Activated CD8-positive, alpha-beta memory T cell treated with anti-CD3 and anti-CD28 coated beads, Interleukin-2, amount 50 U/mL, for 4 hours (primary cell): ENCODE data around the gene SLC25A39.
"Not testable (repeated sequence)": the region's sequence is repeated elsewhere in the genome, so short reads cannot be mapped to it uniquely, and the experiment has no call there.

ENCODE experiments used
- DNase-seq: peaks from one replicate; pipeline ENCODE4 v3.0.0-alpha.2; 2020

Gene SLC25A39

DNA sequence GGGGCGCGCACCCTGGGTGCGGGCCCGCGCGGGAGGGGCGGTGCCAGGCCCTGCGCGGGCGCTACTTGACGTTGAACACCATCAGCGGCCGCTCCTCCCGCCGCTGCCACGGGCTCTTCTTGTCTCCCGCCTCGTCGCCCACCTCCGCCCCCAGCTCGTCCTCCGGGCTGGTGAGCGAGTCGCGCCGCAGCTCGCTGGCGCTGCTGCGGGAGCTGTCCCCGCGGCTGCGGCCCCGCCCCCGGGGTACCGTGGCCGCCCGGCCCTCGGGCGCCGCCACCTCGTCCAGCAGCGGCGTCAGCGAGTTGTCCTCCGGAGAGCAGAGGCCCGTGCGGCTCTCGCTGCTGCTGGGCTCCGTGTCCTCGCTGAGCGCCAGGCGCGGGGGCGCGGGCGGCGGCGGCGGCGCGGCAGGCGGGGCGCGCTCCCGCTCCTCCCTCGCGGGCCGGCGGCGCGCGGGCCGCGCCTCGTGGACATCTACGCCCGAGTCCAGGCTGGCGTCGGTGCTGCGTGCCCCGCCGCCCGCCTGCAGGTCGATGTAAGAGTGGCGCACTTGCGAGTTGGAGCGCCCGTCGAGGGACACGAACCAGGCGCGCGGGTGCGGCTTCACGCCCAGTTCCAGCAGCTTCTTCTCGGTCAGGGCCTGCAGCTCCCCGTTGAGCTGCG is 29.2 kb upstream of the SLC25A39 start:
- DNase-seq: no peak

DNA sequence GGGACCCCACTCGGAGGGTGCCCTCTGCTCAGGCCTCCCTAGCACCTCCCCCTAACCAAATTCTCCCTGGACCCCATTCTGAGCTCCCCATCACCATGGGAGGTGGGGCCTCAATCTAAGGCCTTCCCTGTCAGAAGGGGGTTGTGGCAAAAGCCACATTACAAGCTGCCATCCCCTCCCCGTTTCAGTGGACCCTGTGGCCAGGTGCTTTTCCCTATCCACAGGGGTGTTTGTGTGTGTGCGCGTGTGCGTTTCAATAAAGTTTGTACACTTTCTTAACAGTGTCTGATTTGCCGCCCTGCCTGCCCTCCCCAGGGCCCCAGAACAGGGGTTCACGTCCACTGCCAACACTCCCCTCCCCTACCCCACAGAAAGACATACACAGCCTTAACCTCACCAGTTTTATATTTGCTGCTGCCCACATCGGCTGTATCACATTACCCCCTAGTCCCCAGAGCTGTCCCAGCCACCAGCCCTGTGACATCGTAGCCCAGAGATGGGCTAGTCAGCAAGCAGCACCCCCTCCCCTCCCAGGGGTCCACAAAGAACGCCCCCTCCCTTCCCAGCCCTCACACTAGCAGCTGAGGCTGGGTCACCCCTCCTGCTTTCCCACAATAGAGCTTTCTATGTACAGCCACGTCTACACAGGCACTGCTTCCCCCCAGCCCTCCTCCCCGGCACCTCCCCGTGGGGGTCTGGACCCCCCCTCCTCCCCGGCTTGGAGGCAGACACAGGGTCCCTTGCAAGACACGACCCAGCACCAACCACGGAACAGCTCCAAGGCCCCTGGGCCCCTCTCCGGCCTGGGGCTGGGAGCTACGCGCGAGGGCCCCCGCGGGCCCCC is 28.4 kb upstream of the SLC25A39 start:
- no peak for DNase-seq

DNA sequence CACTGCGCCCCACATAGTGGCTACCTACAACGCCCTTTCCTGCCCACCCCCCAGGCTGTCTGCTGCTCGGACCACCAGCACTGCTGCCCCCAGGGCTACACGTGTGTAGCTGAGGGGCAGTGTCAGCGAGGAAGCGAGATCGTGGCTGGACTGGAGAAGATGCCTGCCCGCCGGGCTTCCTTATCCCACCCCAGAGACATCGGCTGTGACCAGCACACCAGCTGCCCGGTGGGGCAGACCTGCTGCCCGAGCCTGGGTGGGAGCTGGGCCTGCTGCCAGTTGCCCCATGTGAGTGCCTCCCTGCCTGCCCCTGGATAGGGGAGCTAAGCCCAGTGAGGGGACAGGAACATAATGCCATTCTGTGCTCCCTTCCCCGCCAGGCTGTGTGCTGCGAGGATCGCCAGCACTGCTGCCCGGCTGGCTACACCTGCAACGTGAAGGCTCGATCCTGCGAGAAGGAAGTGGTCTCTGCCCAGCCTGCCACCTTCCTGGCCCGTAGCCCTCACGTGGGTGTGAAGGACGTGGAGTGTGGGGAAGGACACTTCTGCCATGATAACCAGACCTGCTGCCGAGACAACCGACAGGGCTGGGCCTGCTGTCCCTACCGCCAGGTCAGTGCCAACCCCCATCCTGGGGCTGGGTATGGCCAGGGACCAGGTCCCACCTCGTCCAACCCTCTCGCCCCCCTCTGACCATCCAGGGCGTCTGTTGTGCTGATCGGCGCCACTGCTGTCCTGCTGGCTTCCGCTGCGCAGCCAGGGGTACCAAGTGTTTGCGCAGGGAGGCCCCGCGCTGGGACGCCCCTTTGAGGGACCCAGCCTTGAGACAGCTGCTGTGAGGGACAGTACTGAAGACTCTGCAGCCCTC is 27.6 kb upstream of the SLC25A39 start:
- DNase-seq: no peak

DNA sequence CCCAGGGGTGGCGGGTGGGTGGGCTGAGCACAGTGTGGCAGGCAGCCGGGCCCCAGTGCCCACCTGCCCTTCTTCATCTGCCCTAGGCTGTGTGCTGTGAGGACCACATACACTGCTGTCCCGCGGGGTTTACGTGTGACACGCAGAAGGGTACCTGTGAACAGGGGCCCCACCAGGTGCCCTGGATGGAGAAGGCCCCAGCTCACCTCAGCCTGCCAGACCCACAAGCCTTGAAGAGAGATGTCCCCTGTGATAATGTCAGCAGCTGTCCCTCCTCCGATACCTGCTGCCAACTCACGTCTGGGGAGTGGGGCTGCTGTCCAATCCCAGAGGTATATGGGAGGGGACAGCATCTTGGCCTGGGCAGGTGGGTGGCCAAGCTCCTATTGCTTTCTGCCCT is 26.8 kb upstream of the SLC25A39 start:
- no peak for DNase-seq

DNA sequence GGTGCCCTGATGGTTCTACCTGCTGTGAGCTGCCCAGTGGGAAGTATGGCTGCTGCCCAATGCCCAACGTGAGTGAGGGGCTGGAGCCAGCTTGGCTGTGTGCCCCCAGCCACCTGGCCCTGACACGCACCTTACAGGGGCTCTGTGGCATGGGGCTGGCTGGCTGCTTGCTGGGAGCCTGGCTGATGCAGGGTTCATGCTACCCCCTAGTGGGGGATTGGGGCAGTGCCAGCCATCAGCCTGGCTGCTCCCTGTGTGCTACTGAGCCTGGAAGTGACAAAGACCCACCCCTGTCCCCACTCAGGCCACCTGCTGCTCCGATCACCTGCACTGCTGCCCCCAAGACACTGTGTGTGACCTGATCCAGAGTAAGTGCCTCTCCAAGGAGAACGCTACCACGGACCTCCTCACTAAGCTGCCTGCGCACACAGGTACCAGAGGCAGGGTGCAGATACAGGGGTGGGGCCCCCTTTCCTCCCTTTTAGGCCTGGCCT is 26.2 kb upstream of the SLC25A39 start:
- DNase-seq: peak; percentile 79

- DNase-seq: no peak
Observed at GRCh38 chr17:44349553-44350070, 25.0 kb upstream of the SLC25A39 start.

GRCh38 chr17:44348988-44349364 is 24.4 kb upstream of the SLC25A39 start:
- DNase-seq: no peak

DNA sequence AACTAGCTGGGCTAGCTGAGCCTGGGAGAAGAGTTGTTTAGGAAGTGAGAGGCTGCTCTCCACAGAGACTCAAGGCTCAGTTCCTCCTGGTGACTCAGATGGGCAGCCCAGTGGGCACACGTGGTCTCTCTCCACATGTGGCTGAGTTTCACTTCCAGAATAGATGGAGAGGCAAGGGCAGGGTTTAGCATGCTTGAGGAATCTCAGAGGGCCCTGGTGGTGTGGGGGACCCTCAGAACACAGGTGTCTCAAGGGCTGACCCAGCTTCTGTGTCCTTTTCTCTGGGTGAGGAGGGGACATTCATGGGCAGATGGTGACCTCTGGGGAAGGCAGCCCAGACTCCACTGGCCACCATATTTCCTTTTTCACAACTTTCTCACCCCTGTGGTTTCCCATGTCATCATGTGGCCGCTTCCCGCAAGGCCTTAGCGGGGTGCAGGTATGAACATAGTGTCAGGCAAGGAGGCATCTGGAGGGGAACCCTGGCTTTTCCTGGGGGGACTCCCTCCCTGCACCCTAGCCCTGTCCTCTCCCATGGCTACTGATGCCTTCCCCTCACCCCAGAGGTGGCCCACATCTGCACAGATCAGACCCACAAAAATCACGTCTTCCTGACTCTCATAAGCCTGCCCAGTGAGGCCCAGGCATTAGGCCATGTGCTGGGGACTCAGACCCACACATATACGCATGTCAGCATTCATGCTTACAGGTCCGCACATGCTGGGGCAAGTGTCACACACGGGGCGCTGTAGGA is 23.8 kb upstream of the SLC25A39 start:
- no peak for DNase-seq

DNA sequence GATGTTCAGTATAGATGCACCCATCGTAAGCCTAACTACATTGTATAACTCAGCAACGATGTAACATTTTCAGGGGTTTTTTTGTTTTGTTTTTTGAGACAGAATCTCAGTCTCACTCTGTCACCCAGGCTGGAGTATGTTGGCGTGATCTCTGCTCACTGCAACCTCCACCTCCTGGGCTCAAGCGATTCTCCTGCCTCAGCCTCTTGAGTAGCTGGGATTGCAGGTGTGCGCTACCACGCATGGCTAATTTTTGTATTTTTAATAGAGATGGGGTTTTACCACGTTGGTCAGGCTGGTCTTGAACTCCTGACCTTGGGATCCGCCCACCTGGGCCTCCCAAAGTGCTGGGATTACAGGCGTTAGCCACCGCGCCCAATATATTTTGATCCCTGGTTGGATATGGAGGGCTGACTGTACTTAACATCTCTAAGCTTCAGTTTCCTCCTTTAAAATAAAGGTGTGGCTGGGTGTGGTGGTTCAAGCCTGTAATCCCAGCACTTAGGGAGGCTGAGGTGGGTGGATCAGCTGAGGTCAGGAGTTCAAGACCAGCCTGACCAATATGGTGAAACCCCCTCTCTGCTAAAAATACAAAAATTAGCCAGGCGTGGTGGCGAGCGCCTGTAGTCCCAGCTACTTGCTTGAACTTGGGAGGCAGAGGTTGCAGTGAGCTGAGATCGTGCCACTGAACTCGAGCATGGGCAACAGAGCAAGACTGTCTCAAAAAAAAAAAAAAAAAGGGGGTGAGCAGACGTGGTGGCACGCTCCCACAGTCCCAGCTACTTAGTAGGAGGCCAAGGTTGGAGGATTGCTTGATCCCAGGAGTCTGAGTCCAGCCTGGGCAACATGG is 22.8 kb upstream of the SLC25A39 start:
- DNase-seq: not testable (repeated sequence)

GRCh38 chr17:44346064-44346844 is 21.6 kb upstream of the SLC25A39 start:
- DNase-seq: no peak

DNA sequence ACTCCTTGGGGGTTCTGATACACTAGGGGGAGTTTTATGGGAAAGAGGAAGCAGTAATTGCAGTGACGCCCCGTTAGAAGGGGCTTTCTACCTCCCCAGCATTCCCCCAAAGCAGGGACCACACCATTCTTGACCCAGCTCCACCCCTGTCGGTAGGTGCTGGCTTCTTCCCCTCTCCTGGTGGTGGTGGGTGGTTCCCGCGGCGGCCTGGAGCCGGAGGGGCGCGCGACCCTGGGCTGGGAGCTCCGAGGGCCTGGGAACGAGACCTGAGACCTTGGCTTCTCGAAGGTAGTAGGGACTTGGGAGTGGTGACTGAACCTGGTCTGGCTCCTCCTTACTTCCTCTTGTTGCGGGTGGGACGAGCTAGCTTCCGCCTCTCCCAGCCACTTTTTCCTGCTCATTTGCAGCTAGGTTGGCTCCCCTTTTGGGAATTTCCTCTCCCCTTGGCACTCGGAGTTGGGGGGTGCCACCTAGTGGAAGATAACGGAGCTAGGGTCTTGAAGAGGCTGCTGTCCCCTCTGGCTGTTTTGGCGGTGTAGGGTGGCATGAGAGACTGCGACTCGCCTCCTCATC is 20.9 kb upstream of the SLC25A39 start:
- peak; percentile 52 for DNase-seq

GRCh38 chr17:44344939-44345453 is 20.4 kb upstream of the SLC25A39 start, which contains the start of gene GRN:
Gene GRN (plus strand): TSS chr17:44345302. CDS start chr17:44349165, 3,863 bp downstream.
- peak; percentile 81 for DNase-seq

DNA sequence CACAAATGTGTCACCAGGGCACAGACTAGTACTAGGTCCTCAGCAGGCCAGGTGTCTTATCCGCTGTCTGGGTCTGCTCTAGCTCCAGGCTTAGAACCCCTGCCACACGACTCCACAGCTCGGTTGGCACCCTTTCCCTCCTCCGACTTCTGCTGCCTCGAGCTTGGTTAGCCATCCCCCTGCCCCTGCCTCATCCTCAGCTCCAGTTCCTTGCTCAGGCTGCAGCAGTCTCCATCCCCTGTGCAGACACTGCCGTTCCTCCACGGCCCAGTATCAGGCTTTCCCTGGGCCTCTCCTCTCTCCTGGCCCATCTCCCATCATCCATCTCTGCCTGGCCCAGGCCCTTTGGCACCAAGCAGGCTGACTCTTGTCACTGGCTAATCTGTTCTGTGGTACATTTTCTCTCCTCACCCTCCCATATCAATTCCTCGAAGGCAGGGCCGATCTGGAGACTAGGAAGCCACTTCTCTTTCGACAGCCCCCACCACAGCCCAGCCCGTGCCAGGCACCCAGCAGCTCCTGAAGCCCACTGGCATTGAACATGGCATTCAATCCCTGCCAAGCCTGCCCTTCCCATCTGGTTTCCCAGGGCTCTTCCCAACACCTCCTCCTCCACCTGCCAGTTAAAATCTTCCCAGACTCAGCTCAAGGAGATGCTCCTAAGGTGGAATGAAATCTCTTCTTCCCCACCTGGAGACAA is 19.0 kb upstream of the SLC25A39 start:
- no peak for DNase-seq

GRCh38 chr17:44340553-44340952 is 15.9 kb upstream of the SLC25A39 start:
- not testable (repeated sequence) for DNase-seq

DNA sequence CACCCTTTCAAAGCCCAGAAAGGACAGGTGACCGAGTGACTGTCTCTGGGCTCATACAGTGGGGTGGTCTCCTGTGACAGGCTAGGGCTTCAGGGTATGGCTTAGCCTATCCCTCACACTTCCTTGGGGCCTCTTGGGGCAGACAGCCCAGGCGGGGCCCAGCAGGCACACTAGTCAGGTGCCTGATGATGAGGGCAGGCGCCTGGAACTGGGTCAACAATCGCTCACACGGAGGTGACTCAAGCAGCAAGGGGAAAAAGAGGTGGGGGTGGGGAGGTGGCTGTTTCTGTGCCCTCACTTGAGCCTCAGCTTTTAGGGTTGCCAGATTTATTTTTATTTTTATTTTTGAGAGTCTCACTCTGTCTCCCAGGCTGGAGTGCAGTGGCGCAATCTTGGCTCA is 14.1 kb upstream of the SLC25A39 start:
- no peak for DNase-seq

GRCh38 chr17:44335968-44336367 is 11.3 kb upstream of the SLC25A39 start:
- DNase-seq: no peak

DNA sequence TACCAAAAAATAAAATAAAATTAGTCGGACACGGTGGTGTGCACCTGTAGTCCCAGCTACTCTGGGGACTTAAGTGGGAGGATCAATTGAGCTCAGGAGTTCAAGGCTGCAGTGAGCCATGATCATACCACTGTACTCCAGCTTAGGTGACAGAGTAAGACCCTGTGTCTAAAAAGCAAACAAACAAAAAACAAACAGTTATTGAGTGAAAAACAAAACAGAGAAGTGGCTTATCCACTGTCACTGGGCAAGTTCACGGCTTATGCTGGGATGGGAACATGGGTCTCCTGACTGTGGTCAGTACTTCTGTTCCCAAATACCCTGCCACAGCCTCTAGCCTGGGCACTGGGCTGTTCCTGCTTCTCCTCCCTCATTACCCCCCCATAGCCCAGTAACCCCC is 10.9 kb upstream of the SLC25A39 start:
- no peak for DNase-seq

DNA sequence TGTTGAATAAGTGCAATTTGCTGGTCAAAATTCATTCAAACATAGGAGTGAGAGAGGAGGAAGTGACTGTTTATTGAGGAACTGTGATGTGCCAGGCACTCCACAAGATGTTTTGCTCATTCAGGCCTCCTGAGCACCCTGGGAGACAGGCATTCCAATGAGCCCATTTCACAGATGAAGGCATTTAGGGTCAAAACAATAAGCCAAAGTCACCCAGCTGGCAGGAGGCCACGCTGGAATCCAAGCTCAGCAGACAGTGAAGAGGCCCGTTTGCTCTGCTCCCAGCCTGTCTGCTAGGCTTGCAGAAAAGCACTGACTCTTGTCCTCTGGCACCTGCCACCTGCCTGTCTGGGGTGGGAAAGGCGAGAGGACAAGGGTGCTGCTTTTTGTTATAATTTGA is 10.1 kb upstream of the SLC25A39 start:
- no peak for DNase-seq

GRCh38 chr17:44334315-44334714 is 9.7 kb upstream of the SLC25A39 start:
- no peak for DNase-seq
